MM.1S (cell line): Measurements from ENCODE around the gene LRRC3B.

Experiments used
- DNase-seq: peaks from one replicate; pipeline ENCODE4 v3.0.0-alpha.2; 2015
- H2AFZ ChIP-seq: fragments of 300-600 bp; sonication (generic); 2 replicates; pipeline ENCODE4 v1.6.0; 2016; ENCODE audit warnings: antibody characterized with exemption, low read length
- H3F3A ChIP-seq: fragments of 300-600 bp; sonication (generic); 2 replicates; pipeline ENCODE4 v1.6.1; 2016; ENCODE audit warnings: mild to moderate bottlenecking, antibody characterized with exemption, low read length, moderate library complexity, mixed read lengths; ENCODE audit not compliant: insufficient read depth
- H3K27ac ChIP-seq: fragments of 300-600 bp; sonication (generic); 2 replicates; pipeline ENCODE4 v1.5.1; 2016; ENCODE audit warnings: mild to moderate bottlenecking, low read length
- H3K27me3 ChIP-seq: fragments of 300-600 bp; sonication (generic); replicated peaks from 2 replicates; pipeline ENCODE4 v1.6.0; 2016; ENCODE audit warnings: low read length; ENCODE audit not compliant: insufficient read depth
- H3K36me3 ChIP-seq: fragments of 300-600 bp; sonication (generic); replicated peaks from 2 replicates; pipeline ENCODE4 v1.6.1; 2016; ENCODE audit warnings: mild to moderate bottlenecking, low read length, mixed read lengths; ENCODE audit not compliant: insufficient read depth
- H3K4me1 ChIP-seq: fragments of 300-600 bp; sonication (generic); 2 replicates; pipeline ENCODE4 v1.6.1; 2016; ENCODE audit warnings: low read length, mixed read lengths
- H3K4me2 ChIP-seq: fragments of 300-600 bp; sonication (generic); 2 replicates; pipeline ENCODE4 v1.6.0; 2016; ENCODE audit warnings: low read depth, low read length
- H3K4me3 ChIP-seq: fragments of 300-600 bp; sonication (generic); 2 replicates; pipeline ENCODE4 v1.5.1; 2016; ENCODE audit warnings: low read length, mixed read lengths
- H3K79me2 ChIP-seq: fragments of 300-600 bp; sonication (generic); 2 replicates; pipeline ENCODE4 v1.6.1; 2016; ENCODE audit warnings: mixed run types, low read length, mixed read lengths
- H3K9ac ChIP-seq: fragments of 300-600 bp; sonication (generic); 2 replicates; pipeline ENCODE4 v1.6.1; 2016; ENCODE audit warnings: low read length, mixed read lengths
- H3K9me2 ChIP-seq: fragments of 300-600 bp; sonication (generic); replicated peaks from 2 replicates; pipeline ENCODE4 v1.6.1; 2016; ENCODE audit warnings: mild to moderate bottlenecking, low read length, mixed read lengths; ENCODE audit not compliant: insufficient read depth
- H3K9me3 ChIP-seq: fragments of 300-600 bp; sonication (generic); replicated peaks from 2 replicates; pipeline ENCODE4 v1.6.1; 2016; ENCODE audit warnings: mild to moderate bottlenecking, low read length, mixed read lengths; ENCODE audit not compliant: insufficient read depth
- H4K20me1 ChIP-seq: fragments of 300-600 bp; sonication (generic); 2 replicates; pipeline ENCODE4 v1.6.1; 2016; ENCODE audit warnings: mild to moderate bottlenecking, low read length, moderate library complexity, mixed read lengths; ENCODE audit not compliant: insufficient read depth
- CTCF ChIP-seq: fragments of 300-600 bp; sonication (generic); IDR thresholded peaks from 2 replicates; pipeline ENCODE4 v1.5.1; 2016; ENCODE audit warnings: antibody characterized with exemption, low read length, mixed read lengths
- EZH2 ChIP-seq: fragments of 300-600 bp; sonication (generic); optimal IDR thresholded peaks from 2 replicates; pipeline ENCODE3; 2017; ENCODE audit warnings: low read depth, mild to moderate bottlenecking, antibody characterized with exemption, low read length, mixed read lengths
- EZH2phosphoT487 ChIP-seq: fragments of 300-600 bp; sonication (generic); IDR thresholded peaks from 2 replicates; pipeline ENCODE4 v1.6.1; 2018; ENCODE audit warnings: antibody characterized with exemption, low read length

The LRRC3B gene

GRCh38 chr3:26652164-26652563 is 29.6 kb downstream of the LRRC3B start:
- Histone ChIP-seq H3K4me1 (no peaks in the 10 kb centered on the region), H3K4me3 (no peak overlapping the region), H2AFZ (no peak overlapping the region; the same call in 1 of the 2 replicates), H4K20me1 (no peaks in the 10 kb centered on the region), H3F3A (no peaks in the 10 kb centered on the region; the same call in 1 of the 2 replicates), H3K9me3 (no peaks in the 10 kb centered on the region), H3K9me2 (no peaks in the 10 kb centered on the region), H3K27me3 (no peaks in the 10 kb centered on the region), H3K27ac (no peak overlapping the region), H3K9ac (no peak overlapping the region), H3K4me2 (0 out of 2 replicates have a peak overlapping the region, but pooled peaks have one; percentile 11), H3K79me2 (no peaks in the 10 kb centered on the region), H3K36me3 (no peaks in the 10 kb centered on the region)
- TF ChIP-seq CTCF (no peak), EZH2phosphoT487 (no peak), EZH2 (no peak)
- peak; percentile 30 for DNase-seq

- Histone ChIP-seq H4K20me1 (no peaks in the 10 kb centered on the region), H3K27me3 (no peaks in the 10 kb centered on the region), H3K79me2 (no peaks in the 10 kb centered on the region), H3K4me1 (no peaks in the 10 kb centered on the region), H3K9me3 (no peaks in the 10 kb centered on the region), H3K36me3 (no peaks in the 10 kb centered on the region), H3F3A (no peaks in the 10 kb centered on the region; the same call in 1 of the 2 replicates), H2AFZ (no peak overlapping the region), H3K4me3 (no peak overlapping the region), H3K9ac (no peak overlapping the region), H3K9me2 (no peaks in the 10 kb centered on the region), H3K4me2 (no peak overlapping the region), H3K27ac (no peak overlapping the region)
- DNase-seq, result no peak
- TF ChIP-seq EZH2phosphoT487, result no peak
- no peak for TF ChIP-seq CTCF
- TF ChIP-seq EZH2, result no peak
These were observed 31.3 kb downstream of the LRRC3B start for GRCh38 chr3:26653811-26654425.

GRCh38 chr3:26655231-26655630 is 32.7 kb downstream of the LRRC3B start:
- DNase-seq, result no peak
- H3K4me2 ChIP-seq, result no peak overlapping the region
- no peaks in the 10 kb centered on the region for H3K79me2 ChIP-seq
- no peak overlapping the region for H2AFZ ChIP-seq
- H3K27me3 ChIP-seq, result no peaks in the 10 kb centered on the region
- H3K9me3 ChIP-seq, result no peaks in the 10 kb centered on the region
- no peaks in the 10 kb centered on the region for H4K20me1 ChIP-seq
- H3K36me3 ChIP-seq, result no peaks in the 10 kb centered on the region
- no peak overlapping the region for H3K4me3 ChIP-seq
- H3K27ac ChIP-seq, result no peak overlapping the region
- H3K9me2 ChIP-seq, result no peaks in the 10 kb centered on the region
- TF ChIP-seq CTCF (no peak), EZH2 (no peak), EZH2phosphoT487 (no peak)
- H3F3A ChIP-seq, result no peaks in the 10 kb centered on the region; the same call in 1 of the 2 replicates
- H3K9ac ChIP-seq, result no peak overlapping the region
- no peaks in the 10 kb centered on the region for H3K4me1 ChIP-seq
